ENCODE measurements around the gene RWDD3. TPM values are rescaled to one million over a fixed set of nuclear protein-coding genes. Genes with fewer than 3 reads are reported as not detected.

Gene RWDD3
- total RNA-seq, 4 donors from 2014 or later: 2.4 to 22.8 (median 15.1) TPM

GRCh38 chr1:95229706-95230105, 4.3 kb upstream of the RWDD3 start:
- in situ Hi-C loops (cut with MboI; ENCODE audit: low pct_ligation_motif_present in 1 of 4, low pct_unique_long_range_greater_than_20kb in 1 of 4, low sequenced_read_pairs in 3 of 4): loop anchor here (25.0 kb wide), 2 partner anchors 142 to 367 kb away; no protein-coding TSS in a partner anchor
- peaks cover 0 to 18% (median 10%) of the 10 kb centered on the region in 4 donors for H3K4me1 ChIP-seq
- intact Hi-C loops (cut with DNase I; ENCODE audit: low total_unique reads): loop anchor here (5.0 to 10.0 kb wide), 2 partner anchors 115 to 147 kb away; partner anchors contain the start of gene TLCD4
- no peak overlapping the region for H3K27ac ChIP-seq
- TF ChIP-seq, protein P1, sequence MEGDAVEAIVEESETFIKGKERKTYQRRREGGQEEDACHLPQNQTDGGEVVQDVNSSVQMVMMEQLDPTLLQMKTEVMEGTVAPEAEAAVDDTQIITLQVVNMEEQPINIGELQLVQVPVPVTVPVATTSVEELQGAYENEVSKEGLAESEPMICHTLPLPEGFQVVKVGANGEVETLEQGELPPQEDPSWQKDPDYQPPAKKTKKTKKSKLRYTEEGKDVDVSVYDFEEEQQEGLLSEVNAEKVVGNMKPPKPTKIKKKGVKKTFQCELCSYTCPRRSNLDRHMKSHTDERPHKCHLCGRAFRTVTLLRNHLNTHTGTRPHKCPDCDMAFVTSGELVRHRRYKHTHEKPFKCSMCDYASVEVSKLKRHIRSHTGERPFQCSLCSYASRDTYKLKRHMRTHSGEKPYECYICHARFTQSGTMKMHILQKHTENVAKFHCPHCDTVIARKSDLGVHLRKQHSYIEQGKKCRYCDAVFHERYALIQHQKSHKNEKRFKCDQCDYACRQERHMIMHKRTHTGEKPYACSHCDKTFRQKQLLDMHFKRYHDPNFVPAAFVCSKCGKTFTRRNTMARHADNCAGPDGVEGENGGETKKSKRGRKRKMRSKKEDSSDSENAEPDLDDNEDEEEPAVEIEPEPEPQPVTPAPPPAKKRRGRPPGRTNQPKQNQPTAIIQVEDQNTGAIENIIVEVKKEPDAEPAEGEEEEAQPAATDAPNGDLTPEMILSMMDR (IDR thresholded peaks at IDR 0.05): no peak
- no peak for TF ChIP-seq EP300 (IDR thresholded peaks at IDR 0.05; ENCODE audit: low read depth)
- TF ChIP-seq POLR2A (IDR thresholded peaks at IDR 0.05): no peak
- no peak for TF ChIP-seq POLR2AphosphoS5 (IDR thresholded peaks at IDR 0.05)
- H3K9me3 ChIP-seq: no peaks in the 10 kb centered on the region
- H3K27me3 ChIP-seq: no peaks in the 10 kb centered on the region
- no peaks in the 10 kb centered on the region for H3K36me3 ChIP-seq
- H3K4me3 ChIP-seq: no peak overlapping the region
- no peak for DNase-seq

DNA sequence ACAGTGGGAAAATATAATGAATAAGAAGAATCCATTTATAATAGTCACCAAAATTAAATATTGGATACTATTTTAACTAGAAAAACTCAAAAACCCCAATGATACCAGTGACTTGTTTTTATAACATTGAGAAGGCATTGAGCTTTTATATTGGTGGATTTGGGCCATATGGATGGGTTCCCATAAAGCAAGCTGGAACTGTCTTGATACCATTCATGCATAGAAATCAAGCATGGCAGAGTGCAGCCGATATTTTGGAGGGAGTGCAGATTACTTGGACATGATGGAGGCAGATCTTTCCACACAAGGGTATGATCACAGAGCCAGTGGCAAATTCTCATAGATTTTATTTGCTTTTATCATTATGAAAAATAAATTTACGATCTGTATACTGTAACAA, 3.8 kb upstream of the RWDD3 start:
- H3K9me3 ChIP-seq: no peaks in the 10 kb centered on the region
- intact Hi-C loops (cut with DNase I; ENCODE audit: low total_unique reads): loop anchor here (5.0 to 10.0 kb wide), 2 partner anchors 115 to 148 kb away; partner anchors contain the start of gene TLCD4
- no peak for DNase-seq
- no peaks in the 10 kb centered on the region for H3K36me3 ChIP-seq
- no peaks in the 10 kb centered on the region for H3K27me3 ChIP-seq
- in situ Hi-C loops (cut with MboI; ENCODE audit: low pct_ligation_motif_present in 1 of 4, low pct_unique_long_range_greater_than_20kb in 1 of 4, low sequenced_read_pairs in 3 of 4): loop anchor here (25.0 kb wide), 2 partner anchors 143 to 368 kb away; no protein-coding TSS in a partner anchor
- peaks cover 0 to 22% (median 10%) of the 10 kb centered on the region in 4 donors for H3K4me1 ChIP-seq
- no peak overlapping the region for H3K4me3 ChIP-seq
- 81 to 85% methylated on average over 2 of the region's 2 CpGs for WGBS, 2 donors (ENCODE audit: low coverage in 1 of 2)
- H3K27ac ChIP-seq: no peak overlapping the region
- TF ChIP-seq EP300 (IDR thresholded peaks at IDR 0.05; ENCODE audit: low read depth) (no peak), POLR2AphosphoS5 (IDR thresholded peaks at IDR 0.05) (no peak), POLR2A (IDR thresholded peaks at IDR 0.05) (no peak)
- TF ChIP-seq, protein P1 (IDR thresholded peaks at IDR 0.05): no peak

GRCh38 chr1:95230768-95231191, 3.2 kb upstream of the RWDD3 start:
- Histone ChIP-seq H3K9me3 (no peaks in the 10 kb centered on the region), H3K27ac (no peak overlapping the region), H3K27me3 (no peaks in the 10 kb centered on the region), H3K4me3 (no peak overlapping the region), H3K4me1 (peaks cover 0 to 22% (median 12%) of the 10 kb centered on the region in 4 donors), H3K36me3 (no peaks in the 10 kb centered on the region)
- intact Hi-C loops (cut with DNase I; ENCODE audit: low total_unique reads): loop anchor here (5.0 to 10.0 kb wide), 2 partner anchors 116 to 148 kb away; partner anchors contain the start of gene TLCD4
- TF ChIP-seq POLR2A (IDR thresholded peaks at IDR 0.05) (no peak), EP300 (IDR thresholded peaks at IDR 0.05; ENCODE audit: low read depth) (no peak), POLR2AphosphoS5 (IDR thresholded peaks at IDR 0.05) (no peak)
- TF ChIP-seq, protein P1 (IDR thresholded peaks at IDR 0.05): no peak
- DNase-seq: no peak
- 56 to 72% methylated on average over 3 of the region's 3 CpGs for WGBS, 2 donors (ENCODE audit: low coverage in 1 of 2)
- in situ Hi-C loops (cut with MboI; ENCODE audit: low pct_ligation_motif_present in 1 of 4, low pct_unique_long_range_greater_than_20kb in 1 of 4, low sequenced_read_pairs in 3 of 4): loop anchor here (25.0 kb wide), 2 partner anchors 143 to 368 kb away; no protein-coding TSS in a partner anchor

DNA sequence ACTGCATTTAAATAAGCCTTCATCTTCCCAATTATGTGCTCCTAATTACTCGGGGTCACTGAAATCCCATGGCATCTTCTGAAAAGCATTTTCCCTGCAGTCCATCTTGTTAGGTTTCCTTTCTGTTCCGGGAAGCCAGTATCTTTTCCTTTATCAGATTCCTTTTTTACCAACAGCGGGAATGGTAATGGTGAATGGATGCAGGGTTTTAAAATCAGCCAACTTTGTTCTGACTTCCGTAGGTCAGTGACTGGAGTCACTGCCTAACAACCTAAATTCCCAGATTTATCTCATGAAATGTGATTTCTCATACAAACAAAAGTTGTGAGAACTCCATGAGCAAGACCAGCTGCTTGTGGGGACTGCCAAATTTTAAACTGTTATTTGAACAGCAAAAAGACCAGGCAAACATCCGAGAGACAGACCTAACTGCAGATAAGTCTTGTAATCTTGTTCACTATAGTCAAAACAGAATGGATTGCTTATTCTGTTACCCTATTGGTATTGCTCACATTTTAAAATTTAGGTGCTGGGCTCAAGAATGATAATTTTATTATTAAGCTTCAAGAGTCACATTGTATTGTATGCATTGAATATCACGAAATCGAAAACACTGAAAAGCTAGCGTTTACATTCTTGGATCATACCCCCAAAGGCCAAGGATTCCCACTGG, 1.2 kb upstream of the RWDD3 start:
- DNase-seq: no peak
- Histone ChIP-seq H3K27me3 (no peaks in the 10 kb centered on the region), H3K27ac (peak overlapping the region; percentile 88 to 91 (median 90)), H3K9me3 (no peaks in the 10 kb centered on the region), H3K36me3 (no peaks in the 10 kb centered on the region), H3K4me1 (peaks cover under 1 to 31% (median 12%) of the 10 kb centered on the region in 4 donors), H3K4me3 (peak overlapping the region in 3 of 4 donors; percentile 77 to 89 (median 84))
- 49 to 56% methylated on average over 8 of the region's 8 CpGs for WGBS, 2 donors (ENCODE audit: low coverage in 1 of 2)
- TF ChIP-seq POLR2A (IDR thresholded peaks at IDR 0.05) (no peak), EP300 (IDR thresholded peaks at IDR 0.05; ENCODE audit: low read depth) (no peak)
- intact Hi-C loops (cut with DNase I; ENCODE audit: low total_unique reads): loop anchor here (5.0 to 10.0 kb wide), 2 partner anchors 118 to 150 kb away; partner anchors contain the start of gene TLCD4
- in situ Hi-C loops (cut with MboI; ENCODE audit: low pct_ligation_motif_present in 1 of 4, low pct_unique_long_range_greater_than_20kb in 1 of 4, low sequenced_read_pairs in 3 of 4): loop anchor here (25.0 kb wide), 2 partner anchors 145 to 370 kb away; no protein-coding TSS in a partner anchor
